ENCODE data around the gene ZNF253.
"Not testable (repeated sequence)": the region's sequence is repeated elsewhere in the genome, so short reads cannot be mapped to it uniquely, and the experiment has no call there.

Gene ZNF253

GRCh38 chr19:19865750-19866610 is at the start of gene ZNF253:
Gene ZNF253, plus strand, starts transcription at chr19:19865882. Its CDS starts 115 bp downstream, at chr19:19865997.
- intact Hi-C loops (cut with DNase I): loop anchor here (5.0 to 10.0 kb wide), 4 partner anchors 44 to 201 kb away; partner anchors contain the start of genes ATP13A1, ZNF101, ZNF14 and ZNF506
- peak; percentile 95 to 99 (median 98) for DNase-seq

- DNase-seq: no peak
- intact Hi-C loops (cut with DNase I): loop anchor here (5.0 kb wide), 1 partner anchor 39 kb away; no protein-coding TSS in a partner anchor
Measured at GRCh38 chr19:19816679-19817078, 49.0 kb upstream of the ZNF253 start.

GRCh38 chr19:19817357-19817756 is 48.3 kb upstream of the ZNF253 start:
- DNase-seq: no peak
- intact Hi-C loops (cut with DNase I): loop anchor here (5.0 kb wide), 1 partner anchor 40 kb away; no protein-coding TSS in a partner anchor

GRCh38 chr19:19820774-19821320 is 44.8 kb upstream of the ZNF253 start:
- intact Hi-C loops (cut with DNase I): loop anchor here (5.0 kb wide), 1 partner anchor 46 kb away; the partner anchor contains the start of gene ZNF253
- peak in 1 of 10 donors; percentile 67 for DNase-seq

GRCh38 chr19:19821366-19821951 is 44.2 kb upstream of the ZNF253 start, which contains the start of gene ZNF506:
Gene ZNF506, minus strand, starts transcription at chr19:19821750. Its CDS starts 147 bp downstream, at chr19:19821603.
- intact Hi-C loops (cut with DNase I): loop anchor here (5.0 kb wide), 1 partner anchor 46 kb away; the partner anchor contains the start of gene ZNF253
- DNase-seq: peak; percentile 94 to 99 (median 98)

- intact Hi-C loops (cut with DNase I): loop anchor here (5.0 kb wide), 1 partner anchor 45 kb away; the partner anchor contains the start of gene ZNF253
- DNase-seq: peak in 4 of 10 donors; percentile 14 to 78 (median 42)
Measured at GRCh38 chr19:19821976-19822375, 43.7 kb upstream of the ZNF253 start.

- no peak for DNase-seq
- intact Hi-C loops (cut with DNase I): loop anchor here (5.0 kb wide), 1 partner anchor 43 kb away; the partner anchor contains the start of gene ZNF253
Measured at GRCh38 chr19:19823916-19824315, 41.8 kb upstream of the ZNF253 start.

GRCh38 chr19:19826875-19827274 is 38.8 kb upstream of the ZNF253 start:
- DNase-seq: peak in 1 of 10 donors; percentile 77
- intact Hi-C loops (cut with DNase I): no loop called here

GRCh38 chr19:19835560-19836038 is 30.1 kb upstream of the ZNF253 start:
- DNase-seq: no peak
- intact Hi-C loops (cut with DNase I): no loop called here

GRCh38 chr19:19847781-19848180 is 17.9 kb upstream of the ZNF253 start:
- no peak for DNase-seq
- intact Hi-C loops (cut with DNase I): no loop called here

GRCh38 chr19:19849056-19849455 is 16.6 kb upstream of the ZNF253 start:
- intact Hi-C loops (cut with DNase I): no loop called here
- DNase-seq: no peak

- DNase-seq; intact Hi-C loops (cut with DNase I): not testable (repeated sequence)
Measured at GRCh38 chr19:19851740-19852139, 13.9 kb upstream of the ZNF253 start.

- intact Hi-C loops (cut with DNase I): no loop called here
- no peak for DNase-seq
Measured at GRCh38 chr19:19858751-19859150, 6.9 kb upstream of the ZNF253 start.

GRCh38 chr19:19860756-19861390 is 4.8 kb upstream of the ZNF253 start:
- DNase-seq: no peak

GRCh38 chr19:19866611-19867248 is 1.0 kb downstream of the ZNF253 start:
- peak in 1 of 10 donors; percentile 6 for DNase-seq
- intact Hi-C loops (cut with DNase I): loop anchor here (5.0 to 10.0 kb wide), 4 partner anchors 44 to 202 kb away; partner anchors contain the start of genes ATP13A1, ZNF101, ZNF14 and ZNF506

More at GRCh38 chr19:19860756-19861390, 4.8 kb upstream of the ZNF253 start:
- intact Hi-C loops (cut with DNase I): loop anchor here (10.0 kb wide), 1 partner anchor 196 kb away; the partner anchor contains the start of genes ATP13A1 and ZNF101

- intact Hi-C loops (cut with DNase I); DNase-seq: not testable (repeated sequence)
Measured at GRCh38 chr19:19870086-19870485, 4.4 kb downstream of the ZNF253 start.

GRCh38 chr19:19871932-19872331 is 6.2 kb downstream of the ZNF253 start:
- intact Hi-C loops (cut with DNase I): no loop called here

GRCh38 chr19:19873381-19873780 is 7.7 kb downstream of the ZNF253 start:
- intact Hi-C loops (cut with DNase I): no loop called here
- no peak for DNase-seq

More at GRCh38 chr19:19871932-19872331, 6.2 kb downstream of the ZNF253 start:
- no peak for DNase-seq

- intact Hi-C loops (cut with DNase I): no loop called here
Measured at GRCh38 chr19:19877724-19878123, 12.0 kb downstream of the ZNF253 start.

More at GRCh38 chr19:19877724-19878123, 12.0 kb downstream of the ZNF253 start:
- no peak for DNase-seq

All from posterior cingulate gyrus (tissue), 11 donors.